ENCODE measurements around the gene TAOK2.

The TAOK2 gene

DNA sequence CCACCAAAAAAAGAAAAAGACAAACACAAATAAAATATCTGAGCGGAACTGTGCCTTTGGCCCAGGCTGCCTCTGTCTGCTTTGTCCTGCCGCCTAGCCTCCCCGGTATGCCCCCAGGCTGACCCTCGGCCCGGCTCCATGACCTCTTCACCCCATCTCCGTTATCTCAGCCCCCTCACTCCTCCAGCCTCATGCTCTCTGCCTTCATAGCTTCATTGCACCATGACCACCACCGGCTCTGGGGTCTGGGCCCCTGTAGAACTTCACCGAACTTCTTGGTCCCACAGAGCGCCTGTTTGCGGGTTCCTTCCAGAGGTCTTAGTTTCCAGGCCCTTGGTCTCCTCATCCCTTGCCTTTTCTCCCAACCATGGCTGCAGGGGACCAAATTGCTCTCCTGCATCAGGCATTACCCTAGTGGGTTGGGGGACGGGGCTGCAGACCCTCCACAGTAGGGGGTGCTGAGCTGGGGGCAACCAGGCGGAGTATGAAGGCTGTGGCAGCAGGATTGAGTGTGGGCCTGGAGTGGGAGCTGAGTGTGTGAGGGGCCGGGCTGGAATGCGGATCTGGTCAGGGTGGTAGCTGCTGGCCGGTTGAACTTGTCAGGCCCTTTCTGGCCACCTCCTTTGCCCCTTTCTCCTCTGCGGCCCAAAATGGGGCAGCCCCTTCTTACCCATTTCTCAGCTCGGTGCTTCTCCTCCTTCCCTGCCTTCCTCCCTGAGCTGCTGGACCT, 14.8 kb downstream of the TAOK2 start:
- DNase-seq = no peak

DNA sequence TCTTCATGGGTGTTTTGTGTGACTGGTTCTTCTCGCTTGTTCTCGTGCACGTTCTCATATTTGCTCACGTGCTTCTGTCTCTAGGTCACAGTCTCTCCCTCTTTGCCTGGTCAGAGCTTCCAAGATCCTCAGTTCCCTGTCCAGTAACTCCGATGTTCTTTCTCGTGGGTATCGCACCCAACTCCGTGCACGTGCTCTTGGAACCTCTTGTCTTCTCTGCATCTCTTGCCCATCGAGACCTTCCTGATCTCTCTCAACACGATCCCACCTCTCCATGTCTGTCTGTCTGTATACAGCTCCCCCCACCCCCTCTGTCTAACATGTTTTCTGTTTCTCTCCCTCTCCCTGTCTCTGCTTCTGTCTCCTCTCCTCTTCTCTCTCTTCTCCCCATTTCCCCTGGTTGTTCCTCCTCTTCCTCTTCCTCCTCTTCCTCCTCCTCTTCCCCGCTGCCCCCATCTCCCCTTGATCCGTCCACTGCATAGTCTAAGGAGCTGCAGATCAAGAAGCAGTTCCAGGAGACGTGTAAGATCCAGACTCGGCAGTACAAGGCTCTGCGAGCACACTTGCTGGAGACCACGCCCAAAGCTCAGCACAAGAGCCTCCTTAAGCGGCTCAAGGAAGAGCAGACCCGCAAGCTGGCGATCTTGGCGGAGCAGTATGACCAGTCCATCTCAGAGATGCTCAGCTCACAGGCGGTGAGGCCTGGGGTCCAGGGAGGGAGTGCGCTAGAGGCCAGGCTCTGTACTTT, 15.6 kb downstream of the TAOK2 start:
- DNase-seq = no peak

DNA sequence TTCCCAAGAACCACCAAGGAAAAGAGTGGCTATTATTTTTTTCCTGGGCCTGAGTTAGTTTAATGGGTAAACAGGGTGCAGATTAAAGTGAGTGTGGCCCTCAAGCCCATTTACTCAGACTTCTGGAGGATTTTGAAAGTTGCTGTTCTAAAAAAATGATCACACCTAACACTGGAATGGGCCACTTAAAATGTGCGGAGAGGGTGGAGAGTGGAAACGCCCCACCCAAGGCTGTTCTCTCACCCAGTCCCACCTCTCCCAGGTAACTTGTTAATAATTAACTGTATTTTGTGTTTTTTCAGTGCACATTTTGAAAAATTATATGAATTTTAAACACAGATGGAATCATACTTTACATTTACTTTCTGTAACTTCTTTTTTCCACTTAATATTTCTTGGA, 16.4 kb downstream of the TAOK2 start:
- DNase-seq = no peak

DNA sequence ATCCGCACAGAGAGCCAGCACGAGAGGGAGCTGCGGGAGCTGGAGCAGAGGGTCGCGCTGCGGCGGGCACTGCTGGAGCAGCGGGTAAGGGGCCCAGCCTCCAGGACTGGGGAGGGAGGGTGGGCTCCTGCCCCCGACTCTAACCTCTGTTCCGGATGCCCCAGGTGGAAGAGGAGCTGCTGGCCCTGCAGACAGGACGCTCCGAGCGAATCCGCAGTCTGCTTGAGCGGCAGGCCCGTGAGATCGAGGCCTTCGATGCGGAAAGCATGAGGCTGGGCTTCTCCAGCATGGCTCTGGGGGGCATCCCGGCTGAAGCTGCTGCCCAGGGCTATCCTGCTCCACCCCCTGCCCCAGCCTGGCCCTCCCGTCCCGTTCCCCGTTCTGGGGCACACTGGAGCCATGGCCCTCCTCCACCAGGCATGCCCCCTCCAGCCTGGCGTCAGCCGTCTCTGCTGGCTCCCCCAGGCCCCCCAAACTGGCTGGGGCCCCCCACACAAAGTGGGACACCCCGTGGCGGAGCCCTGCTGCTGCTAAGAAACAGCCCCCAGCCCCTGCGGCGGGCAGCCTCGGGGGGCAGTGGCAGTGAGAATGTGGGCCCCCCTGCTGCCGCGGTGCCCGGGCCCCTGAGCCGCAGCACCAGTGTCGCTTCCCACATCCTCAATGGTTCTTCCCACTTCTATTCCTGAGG, 17.4 kb downstream of the TAOK2 start:
- no peak for DNase-seq

DNA sequence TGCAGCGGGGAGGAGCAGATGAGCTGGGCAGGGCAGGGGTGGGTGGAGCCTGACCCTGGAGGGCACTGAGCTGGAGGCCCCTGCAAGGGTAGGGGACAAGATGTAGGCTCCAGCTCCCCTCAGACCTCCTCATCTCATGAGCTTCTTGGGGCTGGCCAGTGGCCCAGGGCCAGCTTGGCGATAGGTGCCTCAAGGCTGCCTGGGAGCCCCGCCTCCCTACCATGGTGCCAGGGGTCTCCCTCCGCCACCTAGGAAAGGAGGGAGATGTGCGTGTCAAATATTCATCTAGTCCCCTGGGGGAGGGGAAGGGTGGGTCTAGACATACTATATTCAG, 17.9 kb downstream of the TAOK2 start:
- no peak for DNase-seq

DNA sequence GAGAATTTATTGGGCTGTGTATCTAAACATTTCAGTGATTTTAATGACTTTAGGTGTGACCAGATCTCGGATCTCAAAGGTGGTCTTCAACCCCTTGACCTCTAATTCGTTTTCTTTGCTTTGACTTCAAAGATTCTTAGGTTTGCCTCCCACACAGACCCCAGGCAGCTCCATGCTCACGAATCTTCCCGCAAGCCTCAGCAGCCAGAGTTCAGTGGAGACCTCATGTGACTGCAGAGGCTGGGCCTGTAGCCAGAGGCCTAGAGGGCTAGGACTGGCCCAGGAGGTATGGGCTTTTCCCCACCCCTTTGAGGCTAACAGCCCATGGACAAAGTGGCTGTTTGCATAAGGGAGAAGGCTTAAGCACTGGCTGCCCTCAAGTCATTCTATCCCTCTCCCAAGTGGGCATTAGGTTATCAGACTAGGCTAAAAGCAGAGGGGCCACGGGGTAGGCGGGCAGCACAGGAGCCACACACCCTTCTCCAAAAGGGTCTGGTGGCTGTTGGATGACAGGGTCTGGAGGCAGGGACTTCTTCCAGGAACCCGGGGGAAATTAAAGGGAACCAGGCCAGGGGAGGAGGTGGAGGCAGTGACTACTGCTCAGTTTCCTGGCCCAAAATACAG, 18.8 kb downstream of the TAOK2 start:
- DNase-seq = no peak

DNA sequence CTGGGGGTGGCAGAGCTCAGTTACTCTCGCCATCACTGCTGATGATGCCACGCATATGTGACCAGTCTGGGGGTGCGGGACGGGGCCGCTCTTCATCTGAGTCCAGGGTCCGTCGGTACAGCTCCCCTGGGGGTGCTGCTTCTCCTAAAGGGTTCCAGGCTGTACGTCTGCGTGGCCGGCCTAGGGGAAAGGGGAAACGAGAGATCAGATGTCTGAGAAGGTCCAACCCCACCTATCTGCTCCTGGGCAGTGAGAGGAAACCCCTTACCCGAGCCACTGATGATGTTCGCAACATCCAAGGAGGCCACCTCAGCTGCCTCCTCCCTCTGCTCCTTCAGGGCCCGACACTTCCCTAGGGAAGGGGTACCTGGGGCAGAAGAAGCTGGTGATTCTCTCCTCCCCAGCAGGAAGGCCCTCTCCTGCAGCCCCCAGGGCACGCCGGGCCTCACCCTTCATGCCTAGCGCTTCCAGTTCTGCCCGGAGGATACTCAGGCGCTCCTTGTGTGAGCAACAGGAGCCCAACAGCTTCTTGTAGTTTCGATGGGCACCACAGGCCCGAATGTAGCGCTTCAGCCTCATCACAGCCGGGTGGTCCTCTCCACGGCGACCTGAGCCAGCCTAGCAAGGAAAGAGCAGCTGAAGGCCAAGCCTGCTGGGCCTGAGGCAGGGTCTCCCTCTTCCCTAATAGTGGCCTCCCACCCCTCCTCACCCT, 19.7 kb downstream of the TAOK2 start:
- no peak for DNase-seq

DNA sequence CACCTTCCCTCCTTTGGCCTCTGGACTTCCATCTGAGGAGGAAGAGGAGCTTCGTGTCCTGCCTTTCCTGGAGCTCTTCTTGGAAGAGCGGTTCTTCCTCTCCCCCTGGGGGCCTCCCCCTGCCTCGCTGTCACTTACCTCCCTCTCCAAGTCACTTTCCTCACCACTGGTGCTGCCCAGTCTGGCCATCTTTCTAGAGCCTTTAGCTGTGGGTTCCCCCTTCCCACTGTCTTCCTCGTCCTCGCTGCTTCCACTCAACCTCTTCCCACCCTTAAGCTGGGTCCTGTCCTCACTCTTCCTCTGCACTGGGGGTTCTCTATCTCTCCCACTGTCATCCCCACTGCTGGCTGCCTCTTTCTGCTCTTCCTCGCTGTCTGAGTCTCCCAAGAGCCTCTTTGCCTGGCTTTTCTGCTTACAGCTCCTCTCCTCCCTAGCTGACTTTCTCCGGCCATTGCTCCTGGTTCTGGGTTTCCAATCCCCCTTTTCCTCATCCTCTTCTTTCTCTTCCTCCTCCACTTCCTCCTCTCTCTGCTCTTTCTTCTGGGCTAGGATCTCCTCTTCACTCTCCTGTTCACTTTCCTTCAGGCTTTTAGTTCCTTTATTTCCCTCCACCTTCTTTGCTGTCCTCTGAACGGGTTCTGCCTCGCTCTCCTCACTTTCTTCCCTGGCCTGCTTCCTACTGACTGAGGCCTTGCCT, 20.4 kb downstream of the TAOK2 start:
- DNase-seq = no peak

DNA sequence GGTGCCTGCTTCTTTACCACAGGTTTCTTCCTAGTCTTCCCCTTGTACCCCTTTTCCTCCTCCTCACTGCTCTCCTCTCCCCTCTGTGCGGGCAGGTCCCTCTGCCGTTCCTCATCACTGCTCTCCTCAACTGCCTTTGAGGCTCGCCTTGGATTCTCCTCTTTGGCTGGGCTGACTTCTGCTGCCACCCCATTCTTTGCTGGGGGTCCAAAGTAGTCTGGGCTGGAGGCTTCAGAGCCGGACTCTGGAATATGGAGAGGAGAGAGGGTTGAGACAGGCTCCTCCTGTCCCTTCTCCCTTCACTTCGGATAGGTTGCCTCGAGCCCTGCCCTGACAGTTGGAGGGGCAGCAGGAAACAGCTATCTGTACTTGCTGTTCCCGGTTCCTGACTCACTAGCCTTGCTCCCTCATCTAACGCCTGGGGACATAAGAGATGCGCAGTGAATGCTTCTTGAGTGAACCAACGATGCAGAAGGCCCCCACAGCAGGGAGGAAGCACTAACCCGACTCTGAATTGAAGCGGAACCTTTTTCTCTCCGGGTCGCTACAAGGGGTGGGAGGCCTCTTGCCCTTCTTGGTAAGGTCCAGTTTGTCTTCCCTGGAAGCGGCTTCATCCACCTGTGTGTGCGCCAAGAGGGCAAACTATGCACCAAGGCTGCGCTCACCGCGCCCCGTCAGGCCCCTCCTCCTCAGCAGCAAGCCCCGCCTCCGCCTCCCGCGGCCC, 21.1 kb downstream of the TAOK2 start:
- DNase-seq = no peak

DNA sequence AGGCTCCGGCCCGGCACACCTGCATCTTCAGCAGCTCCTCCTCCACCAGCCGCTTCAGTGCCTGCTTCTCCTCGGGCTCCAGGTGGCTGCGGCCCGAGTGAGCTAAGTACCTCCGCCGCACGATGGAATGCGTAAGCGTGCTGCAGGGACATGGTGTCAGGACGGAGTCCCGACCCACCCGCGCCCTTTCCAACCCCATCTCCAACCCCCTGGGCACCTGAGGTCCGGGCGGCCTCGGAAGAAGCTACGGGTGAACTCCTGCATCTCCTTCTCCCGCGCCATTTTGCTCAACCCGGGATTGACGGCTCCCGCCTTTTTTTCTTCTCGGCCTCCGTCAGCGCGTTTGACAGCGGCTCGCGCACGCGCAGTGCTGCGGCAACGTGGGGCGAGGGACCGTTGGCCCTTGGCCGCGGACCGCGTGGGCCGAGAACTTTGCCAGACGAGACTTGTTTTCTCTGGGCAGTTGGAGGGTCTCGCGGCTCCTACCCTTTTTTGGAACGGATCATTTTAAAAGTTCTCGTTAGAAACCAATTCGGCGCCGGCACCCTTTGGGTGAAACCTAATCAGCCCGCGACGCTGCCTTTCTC, 21.7 kb downstream of the TAOK2 start, which contains the start of gene HIRIP3:
Gene HIRIP3 (minus strand): TSS at position 294 of the 587 bp plus-strand sequence. CDS start 12 bp downstream, at position 282.
- peak; percentile 66 to 74 (median 73) for DNase-seq

DNA sequence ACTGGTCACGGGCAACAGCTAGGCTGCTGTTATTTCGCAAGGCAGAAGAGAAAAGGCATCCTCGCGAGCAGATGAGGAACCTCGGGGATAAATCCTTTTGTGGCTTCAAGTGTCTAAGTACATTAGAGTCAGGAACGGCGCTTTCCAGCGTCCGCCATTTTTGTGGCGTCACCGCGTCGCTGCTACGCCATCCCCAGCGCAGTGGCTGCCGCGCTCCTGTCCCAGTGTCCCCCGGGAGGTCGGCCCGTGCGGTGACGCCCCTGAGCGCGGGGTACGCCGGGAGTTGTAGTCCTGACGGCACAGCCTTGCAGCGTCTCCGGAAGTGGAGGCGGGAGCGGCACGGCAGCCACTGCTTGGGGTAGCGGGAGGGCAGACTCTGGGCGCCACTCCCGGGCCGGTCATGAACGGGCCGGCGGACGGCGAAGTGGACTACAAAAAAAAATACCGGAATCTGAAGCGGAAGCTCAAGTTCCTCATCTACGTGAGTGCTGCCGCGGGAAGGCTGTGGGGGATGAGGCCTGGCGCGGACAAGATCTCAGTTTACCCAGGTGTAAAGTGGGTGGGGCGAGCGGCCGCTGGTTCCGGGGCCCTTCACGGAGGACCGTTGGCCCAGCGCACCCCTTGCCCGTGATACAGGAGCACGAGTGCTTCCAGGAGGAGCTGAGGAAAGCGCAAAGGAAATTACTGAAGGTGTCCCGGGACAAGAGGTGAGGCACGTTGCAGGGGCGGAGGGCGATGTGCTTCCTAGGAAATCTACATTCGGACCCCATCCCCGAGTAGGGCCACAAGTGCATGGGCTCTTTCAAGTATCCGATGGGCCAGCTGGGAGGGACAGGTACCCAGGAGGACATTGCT, 22.5 kb downstream of the TAOK2 start, which contains the start of gene INO80E:
Gene INO80E (plus strand): TSS at position 331 of the 855 bp plus-strand sequence. CDS start 70 bp downstream, at position 401.
- DNase-seq = peak; percentile 98 to 99 (median 99)

DNA sequence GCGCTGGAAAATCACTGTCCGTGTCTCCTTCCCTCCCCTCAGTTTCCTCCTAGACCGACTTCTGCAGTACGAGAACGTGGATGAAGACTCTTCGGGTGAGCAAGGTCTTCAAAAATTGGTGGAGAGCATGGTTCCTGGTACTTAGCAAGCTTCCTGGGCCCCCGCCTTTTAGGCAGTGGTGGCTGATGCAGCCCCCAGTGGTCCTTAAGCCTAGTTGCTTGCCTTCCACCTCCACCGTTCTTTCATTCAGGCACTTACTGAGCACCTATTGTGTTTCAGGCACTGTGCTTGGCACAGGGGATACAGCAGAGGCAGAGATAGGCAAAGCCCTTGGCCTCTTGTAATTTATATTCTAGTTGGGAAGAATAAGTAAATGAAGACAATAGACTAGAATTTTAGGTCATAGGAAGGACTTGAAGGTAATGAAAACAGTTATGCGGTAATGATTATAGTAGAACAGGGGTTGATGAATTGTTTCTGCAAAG, 23.1 kb downstream of the TAOK2 start:
- DNase-seq = no peak

DNA sequence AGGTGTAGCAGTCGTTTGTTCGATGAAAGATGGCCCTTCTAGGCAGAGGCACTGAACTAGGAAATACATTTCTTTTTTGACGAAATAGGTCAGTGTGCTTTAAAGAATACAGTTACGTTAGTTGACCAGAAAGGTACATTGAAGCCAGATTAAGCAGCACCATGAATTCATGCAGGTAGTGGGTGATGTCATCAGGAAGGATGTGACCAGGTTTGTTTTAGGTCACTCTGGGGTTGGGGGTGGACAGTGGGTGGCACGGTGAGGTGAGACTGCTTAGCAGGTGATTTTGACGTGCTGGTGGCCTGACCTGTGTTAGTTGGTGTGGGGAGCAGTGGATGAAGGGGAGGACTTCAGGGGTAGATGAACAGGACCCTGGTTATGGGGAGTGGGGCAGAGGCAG, 25.9 kb downstream of the TAOK2 start:
- no peak for DNase-seq

DNA sequence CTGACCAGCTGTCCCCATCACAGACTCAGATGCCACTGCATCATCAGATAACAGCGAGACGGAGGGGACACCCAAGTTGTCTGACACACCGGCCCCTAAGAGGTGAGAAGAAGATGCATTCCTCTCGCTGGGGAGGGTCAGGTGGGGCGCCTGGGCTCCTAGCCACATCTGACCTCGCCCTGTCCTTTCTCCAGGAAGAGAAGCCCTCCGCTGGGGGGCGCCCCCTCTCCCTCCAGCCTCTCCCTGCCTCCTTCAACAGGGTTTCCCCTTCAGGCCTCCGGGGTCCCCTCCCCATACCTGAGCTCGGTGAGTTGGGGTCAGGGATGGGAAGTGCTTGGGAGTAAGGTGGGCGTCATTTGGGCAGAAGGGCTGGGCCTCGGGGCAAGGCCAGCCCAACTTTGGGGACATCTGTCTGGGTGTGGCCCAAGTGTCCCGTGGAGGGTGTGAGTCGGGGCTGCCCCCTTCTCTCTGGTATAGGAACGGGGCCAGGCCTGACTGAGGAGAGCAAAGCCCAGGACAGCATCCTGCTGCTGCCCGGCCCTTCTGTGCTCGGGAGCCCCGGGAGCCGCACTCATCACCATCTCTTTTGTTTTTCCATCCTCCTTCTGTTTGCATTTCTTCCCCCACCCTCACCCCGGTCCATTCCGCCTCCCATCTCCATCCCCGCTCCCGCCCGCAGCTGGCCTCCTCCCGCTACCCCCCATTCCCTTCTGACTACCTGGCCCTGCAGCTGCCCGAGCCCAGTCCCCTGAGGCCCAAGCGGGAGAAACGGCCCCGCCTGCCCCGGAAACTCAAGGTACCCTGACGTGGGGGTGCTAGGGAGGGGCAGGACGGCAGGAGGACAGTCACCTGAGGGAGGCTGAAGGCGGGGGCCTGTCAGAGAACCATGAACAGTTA, 27.3 kb downstream of the TAOK2 start:
- DNase-seq = no peak

DNA sequence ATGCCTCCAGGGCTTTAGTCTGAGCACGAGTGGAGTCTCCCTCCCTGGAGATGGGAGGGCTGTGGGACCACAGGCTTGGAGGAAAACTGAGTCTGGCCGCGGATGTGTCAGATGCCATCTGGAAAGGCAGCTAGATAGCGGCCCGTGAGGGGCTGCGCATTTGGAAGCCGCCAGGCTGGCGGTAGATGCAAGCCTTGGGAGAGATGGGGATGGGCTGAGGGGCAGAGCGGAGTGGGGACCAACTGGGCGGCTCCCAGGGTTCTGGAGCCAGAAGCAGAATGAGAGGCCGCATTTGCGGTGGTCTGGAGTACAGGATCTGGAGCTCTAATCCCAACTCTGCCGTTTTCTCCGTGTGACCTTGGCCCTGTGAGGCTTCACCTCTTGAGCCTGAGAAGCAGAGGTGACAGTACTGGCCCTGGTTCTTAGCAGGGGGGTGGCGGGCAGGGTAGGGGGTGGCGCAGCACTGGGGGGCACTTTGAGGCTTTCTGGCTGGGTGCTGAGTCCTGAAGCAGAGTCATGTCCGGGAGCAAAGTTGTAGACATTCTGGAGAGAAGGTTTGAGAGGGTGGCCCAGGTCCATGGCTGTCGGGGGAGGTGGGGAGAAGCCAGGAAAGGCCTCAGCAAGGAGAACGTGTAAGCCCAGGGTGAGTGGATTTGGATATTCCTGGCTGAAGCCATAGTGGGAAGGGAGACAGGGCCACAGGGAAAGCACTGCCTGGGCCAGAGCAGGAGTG, 29.1 kb downstream of the TAOK2 start:
- DNase-seq = no peak

DNA sequence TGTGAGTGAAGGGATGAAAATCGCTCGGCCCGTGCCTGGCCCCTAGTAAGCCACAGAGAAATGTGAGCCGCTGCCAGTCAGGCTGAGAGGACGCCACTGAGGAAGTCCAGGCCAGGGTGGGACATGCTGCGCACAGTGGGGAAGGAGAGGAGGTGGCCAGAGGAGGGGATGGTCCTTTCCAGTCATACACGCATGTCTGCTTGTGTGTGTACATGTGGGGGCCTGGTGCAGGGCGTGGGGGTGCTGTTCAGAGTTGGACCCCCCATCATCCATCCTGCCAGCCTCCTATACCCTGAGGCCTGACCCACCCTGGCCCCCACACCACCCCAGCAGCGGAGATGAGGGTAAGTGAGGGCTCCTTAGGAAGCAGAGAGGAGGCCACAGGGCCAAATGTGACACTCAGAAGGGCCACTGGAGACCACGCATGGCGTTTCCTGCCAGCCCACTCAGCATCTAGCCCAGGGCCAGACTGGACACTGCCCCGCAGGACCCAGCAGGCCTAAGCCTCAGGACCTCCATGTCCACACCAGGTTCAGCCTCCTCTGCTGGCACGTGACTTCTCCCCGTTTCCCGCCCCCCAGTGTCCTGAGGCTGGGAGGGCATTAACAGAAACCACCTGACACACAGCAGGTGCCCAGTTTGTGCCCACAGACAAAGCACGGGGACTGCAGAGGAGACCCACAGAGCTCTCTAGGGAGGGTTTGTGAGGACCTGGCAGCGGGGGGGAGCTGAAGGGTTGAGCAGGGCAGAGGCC, 30.2 kb downstream of the TAOK2 start:
- no peak for DNase-seq

DNA sequence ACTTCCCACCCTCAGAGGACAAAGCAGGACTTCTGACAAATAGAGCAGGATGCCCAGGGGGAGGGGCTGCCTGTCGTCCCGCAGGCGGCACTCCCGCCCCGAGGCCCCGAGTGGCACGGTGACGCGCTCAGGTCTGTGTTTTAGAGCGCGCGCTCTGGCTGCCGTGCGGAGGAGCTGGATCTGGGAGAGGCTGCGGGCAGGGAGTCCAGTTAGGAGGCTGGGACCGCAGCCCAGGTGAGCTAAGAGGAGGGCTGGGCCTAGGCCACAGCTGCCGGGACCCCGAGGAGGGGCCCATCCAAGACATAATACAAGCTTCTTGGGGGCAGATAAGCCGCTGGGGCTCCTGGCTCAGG, 30.7 kb downstream of the TAOK2 start:
- no peak for DNase-seq

Data from activated CD4-positive, CD25-positive, alpha-beta regulatory T cell (primary cell).